ENCODE measurements around the gene UPK3A.

Gene UPK3A

DNA sequence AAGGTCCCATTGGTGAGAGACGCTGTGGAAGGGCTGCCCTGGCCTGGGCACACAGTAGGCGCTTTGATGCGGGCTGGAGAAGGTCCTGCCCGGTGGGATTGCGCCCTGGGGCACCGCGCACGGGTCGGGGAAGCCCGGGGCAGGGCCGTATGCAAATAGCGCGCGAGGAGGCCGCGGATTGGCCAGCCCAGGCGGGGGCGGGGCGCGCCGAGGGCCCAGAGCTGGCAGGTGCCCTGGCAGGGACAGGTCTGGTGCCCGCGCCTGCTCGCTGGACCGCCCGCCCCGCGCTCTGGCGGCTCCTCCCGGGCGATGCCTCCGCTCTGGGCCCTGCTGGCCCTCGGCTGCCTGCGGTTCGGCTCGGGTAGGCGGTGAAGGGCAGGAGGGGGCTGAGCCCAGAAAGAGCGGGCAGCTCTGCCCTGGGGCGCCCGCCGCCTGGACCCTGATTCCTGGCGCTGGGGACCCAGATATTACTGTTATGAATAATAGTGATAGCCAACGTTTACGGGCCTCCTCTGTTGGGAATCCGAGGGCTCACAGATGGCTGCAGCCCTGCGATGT lies at the start of gene UPK3A:
Gene UPK3A, plus strand, starts transcription at position 245 of the 558 bp plus-strand sequence. Its CDS starts 65 bp downstream, at position 310.
- peak; percentile 18 to 50 (median 34) for DNase-seq (ENCODE audit: low read depth in 3 of 3)

GRCh38 chr22:45235101-45235777 lies 49.5 kb upstream of the UPK3A start:
- no peak for DNase-seq (ENCODE audit: low read depth in 3 of 3)

DNA sequence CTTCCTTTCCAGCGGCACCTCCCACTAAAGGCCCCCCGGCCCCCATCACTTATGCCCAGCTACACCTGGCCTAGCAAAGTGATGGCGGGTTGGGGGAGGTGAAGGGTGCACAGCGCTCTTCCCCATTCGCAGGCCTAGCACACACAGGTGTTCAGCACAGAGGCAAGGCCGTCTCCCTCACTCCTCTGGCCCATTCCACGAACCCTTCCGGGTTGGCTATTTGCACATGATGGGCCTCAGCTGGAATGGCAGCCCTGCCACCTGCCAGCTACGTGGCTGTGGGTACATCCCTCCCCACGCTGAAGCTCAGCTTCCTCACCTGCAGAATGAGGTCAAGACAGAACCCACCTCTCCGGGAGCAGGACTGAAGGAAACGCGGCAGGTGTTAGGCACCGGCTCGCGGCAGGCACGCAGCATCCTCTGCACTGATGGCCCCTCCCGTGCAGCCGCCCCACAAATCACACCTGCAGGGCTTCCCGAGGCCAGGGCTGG lies 48.9 kb upstream of the UPK3A start:
- DNase-seq (ENCODE audit: low read depth in 3 of 3), result no peak

DNA sequence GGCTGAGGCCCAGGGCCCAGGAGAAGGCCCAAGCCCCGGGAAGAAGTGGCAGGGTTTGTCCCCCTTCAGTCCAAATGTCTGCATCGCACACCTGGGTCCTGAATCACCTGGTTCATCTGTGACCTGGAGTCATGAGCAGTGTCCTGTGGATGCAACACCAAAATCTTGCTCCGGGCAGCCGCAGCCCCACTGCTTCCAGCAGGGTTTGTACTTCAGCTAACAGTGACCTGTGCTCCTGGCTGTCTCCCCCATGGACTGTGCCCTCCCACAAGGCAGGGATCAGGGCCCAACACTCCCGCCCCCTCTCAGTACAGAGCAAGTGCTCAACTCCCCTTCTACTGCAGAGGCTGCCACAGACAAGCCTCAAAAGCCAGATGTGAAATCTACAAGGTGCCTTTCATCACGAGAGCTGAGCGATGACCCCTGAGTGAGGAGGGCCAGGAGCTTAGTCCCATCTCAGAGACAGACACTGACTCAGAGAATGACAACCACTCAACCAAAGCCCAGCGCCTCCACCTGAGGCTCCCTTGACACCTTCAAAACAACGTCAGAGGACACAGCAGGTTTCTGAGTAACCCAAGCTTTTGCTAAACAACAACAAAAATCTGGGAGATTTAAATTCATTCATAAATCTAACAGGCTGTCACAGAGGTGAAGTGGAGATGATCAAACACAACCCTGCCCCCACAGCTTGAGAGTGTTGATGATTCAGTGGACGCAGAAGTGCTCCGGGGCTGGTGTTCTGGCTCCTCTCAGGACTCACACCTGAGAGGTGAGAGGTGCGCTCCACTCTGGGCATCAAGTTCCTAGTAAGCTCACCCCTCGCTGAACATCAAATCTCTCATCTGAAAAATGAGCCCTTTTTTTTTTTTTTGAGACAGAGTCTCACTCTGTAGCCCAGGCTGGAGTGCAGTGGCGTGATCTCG lies 47.4 kb upstream of the UPK3A start:
- DNase-seq (ENCODE audit: low read depth in 3 of 3), result no peak

GRCh38 chr22:45238076-45238956 lies 46.4 kb upstream of the UPK3A start:
- no peak for DNase-seq (ENCODE audit: low read depth in 3 of 3)

DNA sequence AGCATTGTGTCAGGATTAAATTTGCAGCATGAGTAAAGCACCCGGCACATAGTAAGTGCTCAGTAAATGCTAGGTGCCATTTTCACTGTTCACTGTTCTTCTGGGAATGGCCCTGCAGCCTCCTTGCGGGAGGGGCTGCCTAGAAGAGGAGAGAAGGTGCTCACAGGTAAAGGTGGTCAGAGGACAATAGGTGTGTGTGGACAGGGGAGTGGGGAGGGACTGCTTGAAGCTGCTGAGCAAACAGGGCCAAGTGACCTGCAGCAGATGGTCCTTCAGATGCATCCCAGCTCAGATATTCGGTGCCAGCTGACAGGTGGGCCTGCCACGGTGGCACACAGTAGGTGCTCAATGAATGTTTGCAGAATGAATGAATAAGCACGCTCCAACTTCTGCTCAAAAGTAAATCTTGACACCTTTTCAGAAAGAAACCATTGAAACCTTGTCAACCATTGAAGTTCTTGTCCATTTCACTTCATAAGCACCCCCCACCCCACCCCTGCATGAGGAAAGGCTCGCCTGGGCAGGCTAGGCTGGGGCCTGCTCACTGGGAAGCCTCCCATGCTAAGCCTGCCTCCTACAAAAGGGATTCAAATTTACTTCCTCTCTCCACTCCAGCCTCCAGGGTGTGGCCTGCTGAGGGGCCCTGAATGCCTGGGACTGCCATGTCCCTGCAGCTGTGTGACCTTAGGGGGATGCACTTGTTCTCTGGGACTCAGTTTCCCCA lies 45.6 kb upstream of the UPK3A start:
- DNase-seq (ENCODE audit: low read depth in 3 of 3), result no peak

DNA sequence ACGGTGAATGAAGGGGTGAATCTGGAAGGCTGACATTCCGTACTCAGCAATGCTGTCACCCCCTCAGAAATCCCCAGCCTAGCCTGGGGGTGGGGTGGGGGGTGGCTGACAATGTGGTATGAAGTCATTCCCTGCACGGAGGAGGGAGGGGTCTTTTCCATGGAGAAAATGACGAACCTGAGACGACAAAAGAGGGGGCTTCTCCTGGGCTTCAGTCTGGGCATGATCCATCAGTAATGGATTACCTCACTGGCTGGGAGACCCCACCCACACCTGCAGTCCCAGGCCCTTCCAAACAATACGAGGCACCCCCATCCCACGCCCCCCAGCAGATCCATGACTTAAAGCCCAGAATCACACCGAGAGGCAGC lies 45.1 kb upstream of the UPK3A start:
- DNase-seq (ENCODE audit: low read depth in 3 of 3), result no peak

DNA sequence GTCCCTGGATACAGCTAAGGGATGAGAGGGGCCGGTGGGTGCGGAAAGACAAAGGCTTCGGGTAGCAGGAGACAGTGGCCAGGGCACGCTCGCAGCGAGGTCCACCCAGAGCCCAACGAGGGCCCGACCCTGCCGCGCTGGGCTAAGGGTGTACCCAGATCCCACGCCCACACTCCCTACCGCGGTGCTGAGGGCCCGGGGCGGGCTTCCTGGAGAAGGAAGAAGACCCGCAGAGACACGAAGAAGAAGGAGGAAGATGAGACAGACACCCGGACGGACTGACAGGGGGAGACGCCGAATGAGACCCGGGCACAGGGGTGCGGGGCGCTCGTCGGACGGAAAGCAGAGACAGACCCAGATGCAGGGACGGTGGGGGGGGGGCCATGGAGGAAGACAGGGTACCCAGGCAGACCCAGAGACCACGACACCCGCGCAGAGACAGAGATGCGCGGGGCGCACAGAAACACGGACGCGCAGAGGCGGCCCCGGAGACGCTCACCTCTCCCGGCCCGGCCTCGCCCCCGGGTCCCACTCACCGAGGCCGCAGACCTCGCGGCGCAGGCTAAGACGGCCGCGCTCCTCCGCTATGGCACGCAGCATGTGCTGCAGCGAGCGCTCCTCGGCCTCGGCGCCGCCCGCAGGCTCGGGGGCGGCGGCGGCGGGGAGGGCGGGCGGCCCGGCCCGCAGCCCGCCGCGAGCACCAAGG lies 44.5 kb upstream of the UPK3A start:
- peak in 1 of 3 donors; percentile 24 for DNase-seq (ENCODE audit: low read depth in 3 of 3)

GRCh38 chr22:45240810-45241631 lies 43.7 kb upstream of the UPK3A start, which contains the start of gene KIAA0930:
Gene KIAA0930 (minus strand): TSS chr22:45240894. CDS start chr22:45240703, 191 bp downstream.
- DNase-seq (ENCODE audit: low read depth in 3 of 3), result peak; percentile 57 to 80 (median 64)

GRCh38 chr22:45242778-45243191 lies 42.0 kb upstream of the UPK3A start:
- DNase-seq (ENCODE audit: low read depth in 3 of 3), result no peak

- DNase-seq (ENCODE audit: low read depth in 3 of 3), result no peak
Observed at GRCh38 chr22:45244916-45245315, 39.8 kb upstream of the UPK3A start.

GRCh38 chr22:45246060-45246985 lies 38.4 kb upstream of the UPK3A start:
- no peak for DNase-seq (ENCODE audit: low read depth in 3 of 3)

DNA sequence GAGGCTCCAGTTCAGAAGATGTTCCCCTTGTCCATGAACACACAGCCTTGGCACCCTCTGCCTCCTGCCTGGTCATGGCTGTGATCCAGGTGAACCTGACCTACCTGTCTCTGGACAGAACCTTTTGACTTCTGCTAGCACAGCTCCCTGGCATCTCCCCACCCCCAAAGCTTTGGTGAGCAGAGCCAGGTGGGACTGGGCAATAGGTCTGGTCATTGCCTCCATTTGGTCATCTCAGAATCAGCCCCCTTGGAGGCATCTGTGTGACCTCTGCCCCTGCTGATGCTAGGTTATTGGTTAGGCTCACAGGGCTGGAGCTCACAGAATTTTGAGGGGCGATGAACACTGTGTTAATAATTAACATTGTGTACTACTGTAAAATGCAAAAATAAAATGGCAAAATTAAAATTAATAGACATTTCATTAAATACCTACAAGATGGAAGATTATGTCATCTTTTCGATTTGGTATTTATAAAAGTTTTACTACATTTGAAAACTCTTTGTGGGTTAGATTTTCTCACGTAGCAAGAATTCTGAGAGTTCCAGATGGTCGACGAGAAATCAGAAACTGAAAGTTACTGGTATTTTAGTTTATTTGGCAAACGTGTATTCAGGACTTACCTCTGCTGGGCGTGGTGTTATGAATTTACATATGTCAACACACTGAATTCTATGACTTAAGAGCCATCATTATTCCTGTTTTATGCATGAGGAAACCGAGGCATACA lies 35.8 kb upstream of the UPK3A start:
- DNase-seq (ENCODE audit: low read depth in 3 of 3), result no peak

DNA sequence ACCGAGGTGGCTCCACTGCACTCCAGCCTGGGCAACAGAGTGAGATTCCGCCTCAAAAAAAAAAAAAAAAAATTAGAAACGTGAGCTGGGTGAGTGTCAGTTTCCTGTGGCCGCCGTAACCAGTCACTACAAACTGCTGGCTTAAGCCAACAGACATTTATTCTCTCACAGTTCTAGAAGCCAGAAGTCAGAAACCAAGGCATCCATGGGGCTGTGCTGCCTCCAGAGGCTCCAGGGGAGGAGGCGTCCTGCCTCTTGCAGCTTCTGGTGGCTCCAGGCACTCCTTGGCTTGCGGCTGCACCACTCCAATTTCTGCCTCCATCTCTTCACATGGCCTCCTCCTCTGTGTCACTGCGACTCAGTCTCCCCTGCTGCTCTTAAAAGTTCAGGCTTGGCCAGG lies 32.9 kb upstream of the UPK3A start:
- no peak for DNase-seq (ENCODE audit: low read depth in 3 of 3)

DNA sequence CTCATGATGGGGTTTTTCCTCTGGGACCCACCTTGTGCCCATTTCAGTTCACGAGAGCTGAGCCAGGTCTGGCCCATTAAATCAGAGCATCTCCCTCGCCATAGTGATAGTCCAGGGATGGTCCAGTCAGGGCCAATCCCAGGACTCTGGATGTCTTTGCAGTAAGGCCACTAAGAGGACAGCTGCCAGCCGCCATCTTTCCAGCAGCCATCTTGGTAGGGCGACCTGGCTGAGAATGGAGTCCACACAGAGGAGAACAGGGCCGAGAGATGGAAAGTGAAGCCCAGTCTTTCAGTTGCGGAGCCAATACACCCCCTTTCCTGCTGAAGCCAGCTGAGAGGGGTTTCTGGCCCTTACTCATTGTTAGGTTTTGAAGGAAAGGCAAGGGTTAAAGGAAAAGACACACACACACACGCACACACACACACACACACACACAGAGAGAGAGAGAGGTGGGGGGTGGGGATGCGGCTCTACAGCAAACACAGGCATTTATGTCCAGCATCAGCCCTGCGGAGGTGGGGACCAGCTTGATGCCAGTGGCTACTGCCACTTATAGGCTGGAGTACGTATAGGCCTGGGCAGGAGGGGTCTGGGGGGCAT lies 31.6 kb upstream of the UPK3A start:
- DNase-seq (ENCODE audit: low read depth in 3 of 3), result no peak

DNA sequence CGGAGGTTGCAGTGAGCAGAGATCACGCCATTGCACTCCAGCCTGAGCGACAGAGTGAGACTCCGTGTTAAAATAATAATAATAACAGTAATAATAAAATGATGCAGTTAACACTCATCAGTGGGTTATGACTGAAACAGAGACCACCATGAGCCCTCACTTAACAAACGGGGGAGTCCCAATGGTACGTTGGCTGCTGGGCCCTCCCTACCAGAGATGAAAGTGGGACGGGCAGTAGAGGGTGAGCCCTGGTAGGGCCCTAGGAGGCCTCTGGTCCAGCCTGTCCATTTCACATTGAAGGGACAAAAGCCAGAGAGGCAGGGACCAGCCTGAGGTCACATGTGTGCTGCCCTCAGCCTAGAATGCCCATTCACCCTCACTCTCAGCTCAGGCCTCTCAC lies 30.4 kb upstream of the UPK3A start:
- DNase-seq (ENCODE audit: low read depth in 3 of 3), result no peak

DNA sequence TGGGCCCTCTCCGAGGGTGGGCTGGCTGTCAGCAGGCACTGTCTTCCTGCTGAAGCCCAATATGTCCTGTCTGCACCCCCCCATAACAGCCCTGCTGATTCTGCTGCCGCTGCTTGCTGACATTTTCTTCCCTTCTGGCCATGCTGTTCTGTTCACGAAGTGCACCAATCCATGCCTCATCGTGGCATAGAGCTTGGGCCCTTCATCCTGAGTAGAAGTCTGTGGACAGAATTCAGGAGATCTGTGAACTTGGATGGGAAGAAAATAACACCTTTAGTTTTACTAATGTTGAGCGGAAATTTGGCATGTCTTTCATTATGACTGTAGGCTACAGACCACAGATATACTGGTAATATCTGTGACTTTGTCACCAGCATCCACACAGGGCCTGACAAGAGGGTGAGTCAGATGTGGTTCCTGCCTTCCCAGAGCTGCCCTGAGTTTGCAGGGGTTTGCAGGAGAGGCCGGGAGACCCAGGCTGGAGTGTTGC lies 29.9 kb upstream of the UPK3A start:
- DNase-seq (ENCODE audit: low read depth in 3 of 3), result no peak
